Activated T-helper 1 cell treated with anti-CD3 and anti-CD28 coated beads, Interleukin-2, amount 50 U/mL, for 16 hours (primary cell): Measurements from ENCODE around the gene SOST.
A peak's percentile ranks its signal among the peaks of the same experiment; 100 is the strongest.
"Not testable (repeated sequence)": the region's sequence is repeated elsewhere in the genome, so short reads cannot be mapped to it uniquely, and the experiment has no call there.

Source experiments
- DNase-seq, 2 donors: peaks; one replicate each; pipeline ENCODE4 v3.0.0-alpha.2; 2020; ENCODE audit warnings: low read depth in 1 of 2, low spot score in 1 of 2

Gene SOST

DNA sequence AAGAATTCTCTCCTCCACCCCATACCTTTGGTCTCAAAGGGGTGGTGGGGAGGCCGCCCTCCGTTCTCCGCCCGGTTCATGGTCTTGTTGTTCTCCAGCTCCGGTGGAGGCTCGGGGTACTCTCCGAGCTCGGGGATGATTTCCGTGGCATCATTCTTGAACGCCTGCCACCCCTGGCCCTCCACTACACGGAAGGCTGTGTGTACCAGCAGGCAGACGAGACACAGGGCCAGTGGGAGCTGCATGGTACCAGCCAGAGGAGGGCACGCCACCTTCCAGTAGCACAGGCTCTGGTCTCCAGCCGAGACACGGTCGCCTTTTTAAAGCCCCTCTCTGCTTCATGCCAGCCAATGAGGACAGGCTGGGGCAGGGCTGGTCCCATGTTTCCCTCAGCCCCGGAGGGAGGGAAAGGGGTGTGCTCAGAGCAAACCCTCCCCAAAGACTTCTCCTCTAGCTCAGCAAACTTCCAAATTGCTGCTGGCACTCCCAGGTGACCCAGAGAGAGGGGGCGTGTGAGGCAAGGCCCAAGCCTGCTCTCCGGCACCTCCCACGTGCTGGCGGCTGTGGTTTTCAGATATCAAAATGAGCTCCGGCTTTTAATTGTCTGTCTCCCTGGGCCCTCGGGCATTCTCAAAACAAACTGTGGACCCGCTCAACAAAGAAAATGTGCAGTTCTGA lies at the start of gene SOST:
Gene SOST, minus strand, starts transcription at position 295 of the 678 bp plus-strand sequence. Its CDS starts 50 bp downstream, at position 245.
- DNase-seq, result no peak

DNA sequence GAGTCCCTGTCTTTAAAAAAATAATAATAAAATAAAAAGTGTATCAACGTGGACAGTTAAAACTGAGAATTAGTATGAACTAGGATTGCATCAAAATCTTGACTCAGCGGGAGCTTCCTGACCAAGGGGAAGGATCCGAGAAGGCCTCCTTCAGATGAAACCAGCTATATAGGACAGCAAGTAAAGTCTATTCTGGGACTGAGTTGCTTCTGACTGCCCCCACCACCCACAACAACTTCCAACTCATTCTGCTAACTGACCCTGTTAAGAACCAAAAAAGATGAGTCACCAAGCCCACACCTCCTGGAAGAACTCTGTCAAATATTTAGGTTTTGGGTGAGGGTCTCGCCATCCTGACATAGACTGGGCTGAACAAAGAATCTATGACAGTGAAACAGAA lies 49.5 kb upstream of the SOST start:
- no peak for DNase-seq

DNA sequence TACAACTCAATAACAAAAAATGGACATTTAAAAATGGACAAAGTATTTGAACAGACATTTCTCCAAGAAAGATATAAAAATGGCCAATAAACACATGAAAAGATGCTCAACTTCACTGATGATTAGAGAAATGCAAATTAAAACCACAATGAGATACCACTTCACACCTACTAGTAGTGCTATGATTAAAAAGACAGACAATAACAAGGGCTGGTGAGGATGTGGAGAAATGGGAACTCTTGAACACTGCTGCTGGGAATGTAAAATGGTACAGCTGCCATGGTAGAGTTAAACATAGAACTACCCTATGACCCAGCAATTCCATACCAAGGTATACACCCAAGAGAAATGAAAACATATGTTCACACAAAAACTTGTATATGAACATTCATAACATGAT lies 46.5 kb upstream of the SOST start:
- no peak for DNase-seq

DNA sequence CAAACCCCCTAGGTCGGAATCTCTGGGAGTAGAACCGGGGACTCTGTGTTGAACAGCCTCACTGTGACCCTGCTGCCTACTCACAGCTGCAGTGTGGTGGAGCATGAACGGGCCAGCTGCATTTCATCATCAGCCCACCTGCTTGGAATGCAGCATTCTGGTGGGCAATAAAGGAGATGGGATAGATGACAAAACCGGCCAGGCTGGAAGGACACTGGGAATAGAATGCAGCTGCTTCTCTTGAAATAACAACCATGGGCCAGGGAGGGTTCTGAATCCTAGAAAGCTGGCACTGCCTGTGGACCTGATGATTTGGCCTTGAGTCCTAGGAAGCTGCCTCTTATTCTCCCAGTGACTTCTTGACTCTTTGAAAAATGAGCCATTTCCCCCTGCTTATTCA lies 45.2 kb upstream of the SOST start:
- no peak for DNase-seq

DNA sequence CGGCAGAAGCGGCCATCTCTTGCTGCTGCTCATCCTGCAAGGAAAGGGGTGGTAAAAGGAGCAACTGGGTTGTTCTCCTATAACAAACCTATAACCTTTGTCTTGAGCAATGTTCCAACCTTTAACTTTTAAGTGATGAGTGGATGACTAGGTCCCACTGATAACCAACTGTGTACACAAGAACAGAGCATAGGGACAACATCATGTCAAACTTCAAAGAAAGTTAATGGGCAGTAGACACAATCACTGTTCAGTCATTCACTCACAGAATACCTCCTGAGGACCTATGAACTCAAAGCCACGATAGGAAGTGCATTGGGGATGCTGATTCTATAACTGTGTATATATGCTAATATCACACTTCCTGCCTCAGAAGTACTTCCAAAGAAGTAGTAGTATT lies 43.3 kb upstream of the SOST start:
- no peak for DNase-seq

DNA sequence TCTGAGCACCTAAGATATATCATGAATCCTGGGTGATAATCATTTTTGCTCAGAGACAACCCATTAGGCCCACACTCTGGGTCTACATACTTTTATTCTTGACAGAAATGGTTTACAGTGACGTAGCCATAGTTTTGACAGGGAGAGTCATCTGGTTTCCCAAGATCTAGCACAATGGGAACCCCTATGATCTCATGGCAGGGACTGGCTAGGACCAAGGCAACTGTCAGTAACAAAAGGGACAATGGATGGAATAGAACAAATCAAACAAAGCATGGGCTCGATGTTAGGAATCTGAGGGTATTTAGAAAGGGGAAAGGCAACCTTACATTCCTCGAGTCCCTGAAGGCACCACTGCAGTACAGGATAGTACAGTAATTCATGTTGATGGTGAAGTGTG lies 42.1 kb upstream of the SOST start:
- no peak for DNase-seq

DNA sequence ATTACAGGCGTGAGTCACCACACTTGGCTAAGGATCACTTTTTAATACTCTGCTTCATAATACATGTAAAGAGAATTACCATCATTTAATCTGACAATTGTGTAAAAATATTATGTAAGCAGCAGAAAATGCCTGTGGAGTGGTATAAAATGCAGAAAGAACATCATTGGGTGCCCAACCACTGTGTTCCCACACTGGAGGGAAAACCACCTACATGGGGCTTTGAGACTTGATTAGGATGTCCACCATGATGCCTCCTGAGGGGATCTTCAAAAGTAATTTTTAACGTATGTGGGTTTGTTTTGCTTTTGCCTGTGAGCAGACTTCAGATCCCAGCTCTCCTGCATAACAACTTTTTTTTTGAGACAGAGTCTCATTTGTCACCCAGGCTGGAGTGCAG lies 40.5 kb upstream of the SOST start:
- DNase-seq, result no peak

DNA sequence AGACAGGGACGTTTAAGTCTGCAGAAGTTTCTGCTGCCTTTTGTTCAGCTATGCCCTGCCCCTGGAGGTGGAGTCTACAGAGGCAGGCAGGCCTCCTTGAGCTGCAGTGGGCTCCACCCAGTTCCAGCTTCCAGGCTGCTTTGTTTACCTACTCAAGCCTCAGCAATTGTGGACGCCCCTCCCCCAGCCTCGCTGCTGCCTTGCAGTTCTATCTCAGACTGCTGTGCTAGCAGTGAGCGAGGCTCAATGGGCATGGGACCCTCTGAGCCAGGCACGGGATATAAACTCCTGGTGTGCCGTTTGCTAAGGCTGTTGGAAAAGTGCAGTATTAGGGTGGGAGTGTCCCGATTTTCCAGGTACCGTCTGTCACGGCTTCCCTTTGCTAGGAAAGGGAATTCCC lies 39.4 kb upstream of the SOST start:
- not testable (repeated sequence) for DNase-seq

DNA sequence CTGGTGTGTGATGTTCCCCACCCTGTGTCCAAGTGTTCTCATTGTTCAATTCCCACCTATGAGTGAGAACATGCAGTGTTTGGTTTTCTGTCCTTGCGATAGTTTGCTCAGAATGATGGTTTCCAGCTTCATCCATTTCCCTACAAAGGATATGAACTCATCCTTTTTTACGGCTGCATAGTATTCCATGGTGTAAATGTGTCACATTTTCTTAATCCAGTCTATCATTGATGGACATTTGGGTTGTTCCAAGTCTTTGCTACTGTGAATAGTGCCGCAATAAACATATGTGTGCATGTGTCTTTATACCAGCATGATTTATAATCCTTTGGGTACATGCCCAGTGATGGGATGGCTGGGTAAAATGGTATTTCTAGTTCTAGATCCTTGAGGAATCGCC lies 34.1 kb upstream of the SOST start:
- not testable (repeated sequence) for DNase-seq

DNA sequence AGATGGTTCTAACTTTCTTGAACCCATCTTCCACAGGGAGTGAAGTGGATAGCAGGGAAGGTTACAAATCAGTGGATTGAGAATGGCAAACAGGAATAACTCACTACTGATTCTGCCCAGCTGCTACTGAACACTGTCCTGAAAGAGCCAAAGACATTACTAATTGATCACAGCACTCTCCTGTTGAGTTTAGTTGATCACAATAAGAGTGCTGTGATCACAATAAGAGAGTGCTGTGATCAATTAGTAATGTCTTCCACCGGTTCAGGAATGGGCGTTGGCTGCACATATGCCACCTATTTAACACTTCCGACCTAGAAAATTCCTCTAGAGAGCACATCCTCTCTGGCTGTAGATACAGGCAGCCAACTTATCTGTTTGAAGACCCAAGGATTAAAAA lies 33.0 kb upstream of the SOST start:
- no peak for DNase-seq

DNA sequence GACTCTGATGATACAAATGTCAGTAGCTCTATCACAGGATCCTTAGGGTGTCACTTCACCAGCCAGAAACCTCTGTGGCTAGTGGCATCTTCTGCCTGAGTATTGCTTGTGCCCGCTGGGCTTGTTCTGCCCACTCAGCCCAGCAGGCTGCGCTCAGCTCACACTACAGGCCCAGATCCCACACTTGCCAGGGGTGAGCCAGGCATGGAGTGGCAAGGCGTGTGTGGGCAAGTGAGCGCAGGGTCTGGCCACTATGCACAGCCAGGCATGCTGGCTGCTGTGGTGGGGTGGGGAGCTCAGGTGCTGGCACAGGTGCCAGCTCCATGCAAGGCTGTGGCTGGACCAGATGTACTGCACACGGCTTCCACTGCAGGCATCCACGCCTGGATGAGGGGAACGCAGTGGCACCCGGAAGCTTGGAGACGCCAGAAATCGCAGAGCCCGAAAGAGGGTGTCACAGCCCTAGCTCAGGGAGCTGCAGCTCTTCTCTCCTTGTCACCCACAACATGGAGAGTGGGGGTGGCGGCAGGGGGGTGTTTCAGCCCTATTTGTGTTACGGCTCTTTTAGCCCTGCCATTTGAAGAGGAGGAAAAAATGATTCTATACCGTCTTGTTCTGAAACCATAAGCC lies 31.8 kb upstream of the SOST start:
- DNase-seq, result no peak

DNA sequence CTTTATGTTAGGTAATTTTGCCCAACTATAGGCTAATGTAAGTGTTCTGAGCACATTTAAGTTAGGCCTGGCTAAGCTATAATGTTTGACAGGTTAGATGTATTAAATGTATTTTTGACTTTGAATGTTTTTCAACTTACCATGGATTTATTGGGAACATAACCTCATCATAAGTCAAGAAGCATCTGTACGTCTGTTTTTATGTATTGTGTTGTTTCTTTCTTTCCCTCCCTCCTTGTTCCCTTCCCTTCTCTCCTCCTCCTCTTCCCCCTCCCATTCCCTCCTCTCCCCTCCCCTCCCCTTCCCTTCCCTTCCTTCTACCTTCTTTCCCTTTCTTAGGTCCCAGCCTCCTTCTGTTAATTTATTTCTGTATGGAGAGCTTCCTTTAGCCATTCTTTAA lies 30.9 kb upstream of the SOST start:
- no peak for DNase-seq

DNA sequence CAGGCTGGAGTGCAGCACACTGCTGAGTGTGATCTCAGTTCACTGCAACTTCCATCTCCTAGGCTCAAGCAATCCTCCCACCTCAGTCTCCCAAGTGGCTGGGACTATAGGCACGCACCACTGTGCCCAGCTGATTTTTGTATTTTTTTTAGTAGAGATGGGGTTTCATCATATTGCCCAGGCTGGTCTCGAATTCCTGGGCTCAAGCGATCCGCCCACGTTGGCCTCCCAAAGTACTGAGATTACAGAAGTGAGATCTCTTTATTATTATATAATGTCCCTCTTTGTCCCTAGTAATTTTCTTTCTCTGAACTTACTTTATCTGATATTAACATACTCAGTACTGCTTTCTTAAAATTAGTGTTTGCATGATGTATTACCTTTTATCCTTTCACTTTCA lies 29.9 kb upstream of the SOST start:
- DNase-seq, result no peak

DNA sequence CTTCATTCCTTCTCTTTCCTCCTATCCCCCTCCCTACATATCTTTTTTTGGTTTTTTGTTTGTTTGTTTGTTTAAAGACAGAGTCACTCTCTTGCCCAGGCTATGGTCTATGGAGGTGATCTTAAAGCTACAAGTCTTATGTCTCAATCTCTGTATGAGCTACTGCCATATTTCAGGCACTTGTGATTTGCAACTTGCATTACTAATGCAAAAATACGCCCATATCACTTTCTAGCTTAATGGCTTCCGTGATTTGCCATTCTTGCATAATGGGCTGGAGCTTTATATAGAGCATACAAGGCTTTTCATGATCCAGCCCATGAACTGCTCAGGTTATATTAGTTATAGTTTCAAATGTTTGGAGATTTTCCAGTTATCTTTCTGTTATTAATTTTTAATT lies 29.1 kb upstream of the SOST start:
- no peak for DNase-seq

DNA sequence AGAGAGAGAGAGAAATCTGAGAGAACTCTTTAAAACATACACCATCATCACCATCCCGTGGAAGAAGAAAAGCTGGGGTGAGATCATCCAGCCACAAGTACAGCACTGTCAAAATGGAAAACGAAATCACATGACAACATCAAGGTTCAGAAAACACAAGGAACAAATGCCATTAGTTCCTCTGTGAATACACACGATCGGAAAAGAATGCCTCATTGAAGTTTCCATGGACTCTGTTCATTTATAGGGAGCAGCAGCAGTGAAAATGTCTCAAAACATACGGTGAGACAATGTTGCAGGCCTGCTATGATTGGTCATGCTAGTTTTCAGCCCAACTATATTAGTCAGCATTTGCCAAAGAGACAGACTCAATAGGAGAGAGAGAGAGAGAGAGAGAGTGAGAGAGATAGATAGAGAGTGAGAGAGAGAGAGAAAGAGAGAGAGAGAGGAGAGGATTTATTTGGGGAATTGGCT lies 26.1 kb upstream of the SOST start:
- DNase-seq, result no peak

DNA sequence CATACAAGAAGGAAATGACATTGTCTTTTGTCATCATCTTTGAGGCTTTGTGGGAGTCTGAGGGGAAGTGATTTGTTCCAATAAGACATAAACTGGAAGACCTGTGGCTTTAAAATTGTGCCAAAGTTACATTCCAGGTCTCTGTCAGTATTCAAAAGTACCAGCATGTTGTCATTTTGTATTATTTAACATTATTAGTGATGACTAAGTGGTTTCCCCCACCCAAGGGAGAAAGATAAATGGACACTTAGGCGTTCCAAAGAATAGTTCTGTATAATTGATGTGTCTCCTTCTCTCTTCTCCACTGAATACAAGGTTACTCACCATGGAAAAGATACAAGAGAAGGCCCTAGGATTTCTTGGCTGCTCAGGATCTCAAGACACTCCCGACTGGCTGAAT lies 25.5 kb upstream of the SOST start:
- no peak for DNase-seq

DNA sequence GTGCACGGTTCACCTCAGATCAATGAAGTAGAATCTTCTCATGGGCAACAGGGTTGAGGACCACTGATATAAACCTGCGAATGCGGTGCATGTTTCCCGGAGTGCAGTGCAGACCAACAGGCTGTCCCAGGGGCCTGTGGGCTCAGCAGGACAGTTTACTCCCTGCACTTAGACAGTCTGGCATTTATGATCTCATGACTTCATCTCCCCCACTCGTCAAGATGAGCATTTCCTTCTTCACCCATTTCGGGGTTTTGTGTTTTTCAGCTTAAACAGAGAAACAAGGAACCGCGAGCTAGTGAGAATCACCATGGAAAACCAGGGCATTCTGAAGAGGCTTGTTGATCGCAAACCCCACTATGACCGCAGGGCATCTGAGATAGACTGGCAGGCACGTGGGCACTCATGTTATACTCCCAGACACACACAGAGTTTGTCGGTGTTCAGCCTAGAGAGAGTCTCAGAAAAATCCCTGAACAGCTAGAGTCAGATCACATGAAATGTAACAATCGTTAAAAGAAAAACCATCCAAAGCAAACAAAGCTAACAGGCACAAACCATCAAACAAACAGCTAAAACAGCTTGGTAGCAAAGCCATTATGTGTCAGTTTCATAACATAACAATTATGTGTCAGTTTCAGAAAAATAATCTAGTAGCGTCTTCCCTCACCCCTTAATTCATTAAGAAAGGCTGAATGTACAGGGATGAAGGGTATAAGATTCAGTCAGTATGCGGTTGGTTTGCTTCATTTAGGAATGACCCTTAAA lies 24.5 kb upstream of the SOST start:
- no peak for DNase-seq

DNA sequence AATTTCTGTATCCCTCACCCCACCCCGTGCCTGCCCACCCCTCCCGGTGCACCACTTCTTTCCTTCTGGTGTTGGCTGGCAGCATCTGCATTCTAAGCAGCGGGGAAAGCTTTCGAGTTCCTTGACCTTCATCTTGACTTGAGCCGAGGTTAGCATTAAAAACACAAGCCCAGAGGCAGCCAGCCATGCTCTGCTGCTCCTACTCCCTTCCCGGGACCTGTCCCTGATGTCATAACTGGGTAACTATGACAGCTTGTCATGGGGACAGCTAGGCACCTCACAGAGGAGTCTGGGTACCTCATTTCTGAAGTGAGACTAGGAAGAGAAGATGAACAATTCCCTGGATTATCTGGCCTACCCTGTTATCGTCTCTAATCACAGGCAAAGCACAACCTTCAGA lies 21.5 kb upstream of the SOST start, which contains the start of gene CFAP97D1:
Gene CFAP97D1, plus strand, starts transcription at position 301 of the 400 bp plus-strand sequence. Its CDS starts 28 bp downstream, at position 329.
- DNase-seq, result no peak

DNA sequence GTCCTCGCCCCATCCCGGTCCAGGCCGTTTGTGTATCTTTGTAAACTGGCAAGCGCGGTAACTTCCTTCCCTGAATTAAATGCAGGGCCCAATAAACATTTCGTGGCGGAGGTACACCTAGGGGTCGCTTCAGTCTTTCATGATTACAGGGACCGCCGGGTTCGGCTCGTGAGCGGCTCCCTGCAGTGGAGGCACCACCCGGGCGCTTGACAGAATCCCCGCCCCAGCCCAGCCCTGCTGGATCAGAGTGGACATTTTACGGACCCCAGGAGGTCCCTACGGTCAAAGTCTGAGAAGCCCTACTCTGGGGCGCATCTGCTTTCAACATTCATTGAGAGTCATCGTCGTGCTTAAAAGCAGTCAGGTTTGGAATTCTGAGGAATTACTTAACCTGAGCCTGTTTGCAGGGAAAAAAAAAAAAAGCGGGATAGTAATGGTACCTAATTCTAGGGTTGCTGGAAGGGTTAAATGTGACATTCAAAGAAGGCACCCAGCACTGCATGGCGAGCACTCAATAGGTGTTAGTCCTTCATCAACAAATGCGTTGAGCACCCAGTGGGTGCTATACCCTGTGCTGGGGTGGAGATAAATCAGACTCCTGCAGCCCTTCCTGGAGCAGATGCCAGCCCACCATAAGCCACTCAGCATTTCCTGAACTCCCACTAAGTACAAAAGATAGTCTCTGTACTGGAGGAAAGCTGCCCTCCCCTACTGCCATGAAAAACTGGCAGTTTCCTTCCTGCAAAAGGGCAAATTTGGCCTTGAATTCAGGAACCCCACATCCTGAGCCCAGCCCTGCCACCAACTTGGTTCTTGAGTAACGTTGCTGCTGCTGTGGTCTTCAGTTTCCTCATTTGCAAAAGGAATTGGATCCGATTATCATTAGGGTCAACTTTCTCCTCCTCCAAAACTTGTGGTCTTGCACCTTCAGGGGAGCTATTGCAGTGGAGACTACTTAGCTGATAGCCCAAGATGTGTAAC lies 20.8 kb upstream of the SOST start:
- DNase-seq, result no peak

DNA sequence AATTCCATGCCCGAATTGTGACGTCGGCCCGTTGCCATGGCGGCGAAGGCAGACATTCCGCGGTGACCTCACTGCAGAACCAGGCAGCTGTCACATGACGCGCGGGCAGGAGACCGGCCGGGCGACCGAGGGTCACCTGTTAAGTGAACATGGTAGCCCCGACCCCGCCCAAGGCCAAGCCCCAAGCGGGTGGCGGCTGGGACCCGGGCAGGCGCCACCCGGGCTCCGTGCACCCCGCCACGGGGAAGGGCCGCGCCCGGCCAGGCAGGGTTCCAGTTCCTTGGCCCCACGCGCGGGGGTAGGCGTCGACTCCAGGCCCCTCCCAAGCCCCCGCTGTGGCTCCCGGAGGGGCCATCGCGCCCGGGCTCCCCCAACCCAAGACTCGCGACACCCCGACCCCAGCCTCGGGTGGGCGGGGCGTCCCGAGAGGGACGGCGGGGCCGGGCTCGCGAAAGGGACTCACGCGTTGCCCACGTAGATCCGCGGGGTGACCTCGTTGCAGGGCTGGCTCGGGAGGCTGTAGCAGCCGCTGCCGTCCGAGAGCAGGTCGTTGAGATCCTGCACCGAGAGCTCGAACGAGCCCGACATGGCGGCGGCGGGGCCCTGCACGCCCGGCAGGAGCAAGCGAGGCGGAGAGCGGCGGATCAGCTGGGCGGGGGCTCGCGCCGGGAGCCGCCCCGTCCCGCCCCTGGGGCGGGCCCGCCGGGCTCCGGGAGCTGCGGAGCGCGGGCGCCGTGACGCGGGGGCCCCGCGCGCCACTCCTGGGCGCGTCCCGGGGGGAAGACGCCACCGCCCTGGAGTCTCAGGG lies 19.9 kb upstream of the SOST start, which contains the start of gene DUSP3:
Gene DUSP3, minus strand, starts transcription at position 641 of the 808 bp plus-strand sequence. Its CDS starts 53 bp downstream, at position 588.
- DNase-seq, result peak; percentile 41 to 65
